ENCODE results near the gene FAM170B.

DNA sequence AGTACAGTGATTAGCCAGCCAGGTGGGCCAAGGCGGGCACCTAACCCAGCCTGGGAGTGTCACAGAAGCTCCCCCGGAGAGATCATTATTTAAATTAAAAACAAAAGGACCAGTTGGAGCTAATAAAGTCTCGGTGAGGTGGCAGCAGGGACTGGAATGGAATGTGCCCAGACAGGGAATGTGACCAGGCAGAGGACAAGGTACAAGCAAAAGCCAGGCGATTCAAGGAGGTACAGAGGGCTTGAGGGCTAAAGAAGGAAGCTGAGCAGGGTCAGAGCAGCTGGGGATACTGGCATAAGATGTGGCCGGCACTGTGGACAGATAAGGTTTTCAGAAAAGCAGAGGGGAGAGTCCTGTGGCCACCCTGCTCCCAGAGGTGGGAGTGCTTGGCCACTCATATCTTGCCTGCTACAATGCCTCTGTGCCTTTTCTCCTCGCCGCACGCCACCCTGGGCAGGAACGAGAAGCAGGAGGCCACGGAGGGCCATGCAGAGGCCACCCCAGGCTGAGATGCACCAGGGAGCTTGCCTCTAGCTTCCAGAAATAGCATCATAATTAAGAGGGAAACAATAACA is 41.2 kb upstream of the FAM170B start:
- TF ChIP-seq ZNF530 (tag by site-specific recombination; IDR thresholded peaks at IDR 0.05; ENCODE audit: low read depth): no peak
- TF ChIP-seq, protein P1, sequence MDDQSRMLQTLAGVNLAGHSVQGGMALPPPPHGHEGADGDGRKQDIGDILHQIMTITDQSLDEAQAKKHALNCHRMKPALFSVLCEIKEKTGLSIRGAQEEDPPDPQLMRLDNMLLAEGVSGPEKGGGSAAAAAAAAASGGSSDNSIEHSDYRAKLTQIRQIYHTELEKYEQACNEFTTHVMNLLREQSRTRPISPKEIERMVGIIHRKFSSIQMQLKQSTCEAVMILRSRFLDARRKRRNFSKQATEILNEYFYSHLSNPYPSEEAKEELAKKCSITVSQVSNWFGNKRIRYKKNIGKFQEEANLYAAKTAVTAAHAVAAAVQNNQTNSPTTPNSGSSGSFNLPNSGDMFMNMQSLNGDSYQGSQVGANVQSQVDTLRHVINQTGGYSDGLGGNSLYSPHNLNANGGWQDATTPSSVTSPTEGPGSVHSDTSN (CRISPR knock-in tag; IDR thresholded peaks at IDR 0.05): no peak
- no peak for TF ChIP-seq CTCF (tag by site-specific recombination; IDR thresholded peaks at IDR 0.05)
- TF ChIP-seq ZNF19 (tag by site-specific recombination; IDR thresholded peaks at IDR 0.05; ENCODE audit: low read depth): no peak
- TF ChIP-seq ZNF24 (tag by site-specific recombination; IDR thresholded peaks at IDR 0.05): no peak
- no peak for TF ChIP-seq ZNF26 (tag by site-specific recombination; IDR thresholded peaks at IDR 0.05)
- TF ChIP-seq, protein P2, sequence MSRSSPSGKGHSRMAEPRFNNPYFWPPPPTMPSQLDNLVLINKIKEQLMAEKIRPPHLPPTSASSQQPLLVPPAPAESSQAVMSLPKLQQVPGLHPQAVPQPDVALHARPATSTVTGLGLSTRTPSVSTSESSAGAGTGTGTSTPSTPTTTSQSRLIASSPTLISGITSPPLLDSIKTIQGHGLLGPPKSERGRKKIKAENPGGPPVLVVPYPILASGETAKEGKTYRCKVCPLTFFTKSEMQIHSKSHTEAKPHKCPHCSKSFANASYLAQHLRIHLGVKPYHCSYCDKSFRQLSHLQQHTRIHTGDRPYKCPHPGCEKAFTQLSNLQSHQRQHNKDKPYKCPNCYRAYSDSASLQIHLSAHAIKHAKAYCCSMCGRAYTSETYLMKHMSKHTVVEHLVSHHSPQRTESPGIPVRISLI (tag by site-specific recombination; IDR thresholded peaks at IDR 0.05): no peak
- no peak for TF ChIP-seq ZNF274 (IDR thresholded peaks at IDR 0.05; ENCODE audit: low read length)
- no peak for TF ChIP-seq ZNF274 (tag by site-specific recombination; IDR thresholded peaks at IDR 0.05; ENCODE audit: borderline replicate concordance)
- TF ChIP-seq KLF10 (tag by site-specific recombination; IDR thresholded peaks at IDR 0.05): no peak
